Testis (tissue), 2 donors: ENCODE results near the gene PIEZO2.

Experiments used
- CTCF ChIP-seq, 3 experiments: fragments of 450-650 bp in 2 of 3; fragments of 200-600 bp in 1 of 3; sonication (generic) in 1 of 3; IDR thresholded peaks; one replicate each; pipeline ENCODE4 v1.5.1; 2016 to 2019; ENCODE audit warnings: antibody characterized with exemption in 3 of 3, mild to moderate bottlenecking in 2 of 3, moderate library complexity in 1 of 3
- POLR2A ChIP-seq: fragments of 450-650 bp; IDR thresholded peaks from one replicate; pipeline ENCODE4 v1.6.1; 2017; ENCODE audit warnings: antibody characterized with exemption, mild to moderate bottlenecking, moderate library complexity

GRCh38 chr18:10894501-10894900 lies 254.9 kb downstream of the PIEZO2 start:
- no peak for TF ChIP-seq POLR2A
- TF ChIP-seq CTCF (IDR thresholded peaks at IDR 0.05) = no peak
